GM19351 (cell line): ENCODE results near the gene TAS2R42.

Experiments
- ATAC-seq: cut with Tn5 transposase; IDR thresholded peaks from one replicate; pipeline ENCODE4 v1.9.1; 2021; ENCODE audit warnings: mild to moderate bottlenecking, moderate library complexity; ENCODE audit not compliant: unreplicated experiment

The TAS2R42 gene, protein sequence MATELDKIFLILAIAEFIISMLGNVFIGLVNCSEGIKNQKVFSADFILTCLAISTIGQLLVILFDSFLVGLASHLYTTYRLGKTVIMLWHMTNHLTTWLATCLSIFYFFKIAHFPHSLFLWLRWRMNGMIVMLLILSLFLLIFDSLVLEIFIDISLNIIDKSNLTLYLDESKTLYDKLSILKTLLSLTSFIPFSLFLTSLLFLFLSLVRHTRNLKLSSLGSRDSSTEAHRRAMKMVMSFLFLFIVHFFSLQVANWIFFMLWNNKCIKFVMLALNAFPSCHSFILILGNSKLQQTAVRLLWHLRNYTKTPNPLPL

GRCh38 chr12:11186837-11187236, at the start of gene TAS2R42:
Gene TAS2R42 (minus strand): TSS chr12:11186937. CDS start chr12:11186937, 0 bp downstream.
- no peak for ATAC-seq

DNA sequence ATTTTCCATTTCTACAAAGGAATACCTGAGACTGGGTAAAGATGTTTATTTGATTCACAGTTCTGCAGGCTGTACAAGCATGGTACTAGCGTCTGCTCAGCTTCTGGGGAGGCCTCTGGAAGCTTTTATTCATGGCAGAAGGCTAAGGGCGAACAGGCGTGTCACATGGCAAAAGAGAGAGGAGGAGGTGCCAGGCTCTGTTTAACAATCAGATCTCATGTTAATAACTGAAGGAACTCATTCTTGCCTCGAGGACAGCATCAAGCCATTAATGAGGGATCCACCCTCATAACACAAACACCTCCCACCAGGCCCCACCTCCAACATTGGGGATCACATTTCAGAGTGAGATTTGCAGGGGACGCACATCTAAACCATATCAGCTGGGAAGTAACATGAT, 46.8 kb upstream of the TAS2R42 start:
- ATAC-seq: no peak

DNA sequence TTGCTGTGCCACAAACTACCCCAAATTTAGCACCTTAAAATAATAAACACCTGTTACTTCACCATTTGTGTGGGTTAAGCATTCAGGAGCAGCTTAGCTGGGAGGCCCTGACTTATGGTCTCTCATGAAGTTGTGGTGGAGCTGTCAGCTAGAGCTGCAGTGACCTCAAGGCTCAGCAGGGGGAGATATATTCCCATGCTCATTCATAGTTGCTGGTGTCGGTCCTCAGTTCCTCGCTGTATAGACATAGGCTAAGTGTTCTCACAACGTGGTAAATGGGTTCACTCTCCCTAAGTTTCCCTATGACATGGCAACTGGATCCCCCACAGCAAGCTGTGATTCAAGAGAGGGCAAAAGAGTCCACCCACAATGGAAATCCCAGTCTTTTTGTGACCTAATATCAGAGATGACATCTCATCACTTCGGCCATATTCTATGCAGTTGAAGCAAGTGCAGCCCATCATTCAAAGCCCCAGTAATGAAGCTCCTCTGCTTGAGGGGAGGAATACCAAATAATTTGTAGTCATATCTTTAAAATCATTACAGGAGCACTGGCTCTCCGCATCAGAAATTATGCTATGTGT, 41.7 kb upstream of the TAS2R42 start:
- ATAC-seq: peak; percentile 96

DNA sequence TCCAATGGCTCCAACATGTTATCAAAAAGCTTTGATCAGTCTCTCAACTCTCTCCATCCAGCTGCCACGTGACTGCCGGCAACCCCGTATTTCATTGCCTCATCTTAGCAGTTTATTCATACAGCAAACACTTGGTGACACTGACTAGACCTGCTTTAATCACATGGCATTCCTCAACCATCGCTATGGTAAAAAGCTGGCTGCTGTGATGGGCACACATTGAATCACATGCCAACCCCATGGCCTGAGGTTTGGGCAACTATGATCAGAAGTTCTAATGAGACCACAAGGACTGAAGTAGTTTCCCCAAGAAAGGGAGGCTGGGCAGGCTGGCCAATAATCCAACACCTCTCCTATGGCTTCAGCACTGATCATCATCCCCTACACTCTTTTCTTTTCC, 40.6 kb upstream of the TAS2R42 start:
- ATAC-seq: no peak

DNA sequence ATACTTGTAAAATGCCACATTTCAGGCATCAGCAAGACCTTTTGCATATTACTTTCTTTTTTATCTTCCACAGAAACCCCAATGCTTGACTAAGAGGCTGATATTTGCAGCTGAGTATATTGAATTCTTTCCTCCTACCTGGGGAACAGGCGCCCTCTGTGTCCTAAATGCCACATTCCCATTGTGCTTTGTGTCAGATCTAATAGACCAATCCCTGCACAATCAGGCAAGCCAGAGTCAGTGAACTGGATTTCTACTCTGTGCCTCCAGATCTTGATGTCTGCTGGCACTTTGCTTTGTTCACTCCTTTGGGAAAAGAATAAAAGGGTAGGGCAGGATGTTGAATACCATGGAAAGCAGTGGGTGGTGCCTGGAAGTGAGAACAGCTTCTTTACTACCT, 22.4 kb upstream of the TAS2R42 start:
- no peak for ATAC-seq

DNA sequence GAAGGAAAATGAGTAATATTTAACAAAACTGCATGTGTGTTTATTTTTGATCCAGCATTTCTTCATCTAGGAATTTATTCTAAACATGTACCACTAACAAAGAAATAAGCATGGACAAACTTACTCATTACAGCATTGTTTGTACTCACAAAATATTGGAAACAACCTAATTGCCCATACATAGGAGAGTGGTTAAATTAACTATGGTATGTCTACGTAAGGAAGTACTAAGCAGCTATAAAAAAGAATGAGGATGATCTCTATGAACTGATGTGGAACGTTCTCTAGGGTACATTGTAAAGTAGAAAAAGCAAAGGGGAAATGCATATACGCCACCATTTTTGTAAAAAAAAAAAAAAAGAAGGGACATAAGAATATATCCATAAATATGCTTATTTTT, 17.4 kb upstream of the TAS2R42 start:
- no peak for ATAC-seq

GRCh38 chr12:11202811-11203210, 16.1 kb upstream of the TAS2R42 start:
- no peak for ATAC-seq

- ATAC-seq: no peak
Observed at GRCh38 chr12:11183011-11183410, 3.7 kb downstream of the TAS2R42 start.

DNA sequence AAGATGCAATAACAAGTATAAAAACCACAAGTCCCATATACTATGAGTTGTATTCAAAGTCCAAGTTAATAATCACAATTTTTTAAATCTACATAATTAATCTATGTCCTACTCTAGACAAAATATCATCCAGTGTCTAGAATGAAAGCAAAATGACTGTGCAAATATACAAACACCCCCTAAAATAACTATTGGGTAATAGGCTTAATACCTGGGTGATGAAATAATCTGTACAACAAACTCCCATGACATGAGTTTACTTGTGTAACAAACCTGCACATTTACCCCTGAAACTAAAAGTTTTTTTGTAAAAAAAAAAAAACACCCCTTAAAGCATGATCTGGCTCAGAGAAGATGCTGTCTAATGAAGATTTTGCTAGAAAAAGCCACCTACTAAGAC, 4.2 kb downstream of the TAS2R42 start:
- no peak for ATAC-seq

GRCh38 chr12:11178250-11178649, 8.5 kb downstream of the TAS2R42 start:
- no peak for ATAC-seq

GRCh38 chr12:11174022-11174421, 12.7 kb downstream of the TAS2R42 start:
- no peak for ATAC-seq

- no peak for ATAC-seq
Observed at GRCh38 chr12:11171969-11172675, 14.6 kb downstream of the TAS2R42 start.

DNA sequence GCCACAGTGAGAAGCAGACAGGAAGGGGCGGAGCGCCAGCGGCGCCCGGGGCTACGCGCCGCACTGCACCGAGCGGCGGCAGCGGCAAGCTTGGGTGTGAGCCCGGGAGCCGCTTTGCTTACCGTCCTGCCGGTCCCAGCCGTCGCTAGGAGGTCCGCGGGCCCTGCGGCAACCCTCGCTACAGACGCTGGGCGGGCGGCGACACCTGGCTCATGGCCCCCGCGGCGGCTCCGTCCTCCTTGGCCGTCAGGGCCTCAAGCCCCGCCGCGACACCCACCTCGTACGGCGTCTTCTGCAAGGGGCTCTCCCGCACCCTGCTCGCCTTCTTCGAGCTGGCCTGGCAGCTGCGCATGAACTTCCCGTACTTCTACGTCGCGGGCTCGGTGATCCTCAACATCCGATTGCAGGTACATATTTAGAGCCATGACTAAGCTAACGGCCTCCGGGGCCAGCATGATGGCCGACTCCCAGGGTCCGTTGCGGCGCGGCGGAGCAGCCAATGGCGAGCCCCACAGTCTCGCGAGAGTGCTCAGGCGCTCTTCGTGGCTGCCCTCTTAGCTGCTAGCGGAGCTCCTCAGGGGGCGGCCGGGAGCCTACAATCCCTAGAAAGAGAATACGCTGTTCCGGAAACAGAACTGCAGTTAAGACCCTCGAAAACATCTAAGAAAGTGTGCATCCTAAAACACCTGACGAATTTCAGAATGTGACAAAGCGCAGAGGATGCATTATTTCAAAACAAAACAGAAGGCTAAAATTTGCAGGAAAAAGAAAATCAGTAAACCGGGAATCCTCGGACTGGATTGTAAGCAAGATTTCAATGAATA, 15.4 kb downstream of the TAS2R42 start, which contains the start of gene SMIM10L1:
Gene SMIM10L1 (plus strand): TSS at position 50 of the 824 bp plus-strand sequence. CDS start 163 bp downstream, at position 213.
- peak; percentile 92 for ATAC-seq

- no peak for ATAC-seq
Observed at GRCh38 chr12:11170810-11171144, 16.0 kb downstream of the TAS2R42 start.

- ATAC-seq: no peak
Observed at GRCh38 chr12:11166300-11166699, 20.4 kb downstream of the TAS2R42 start.

GRCh38 chr12:11164384-11164783, 22.4 kb downstream of the TAS2R42 start:
- ATAC-seq: no peak

DNA sequence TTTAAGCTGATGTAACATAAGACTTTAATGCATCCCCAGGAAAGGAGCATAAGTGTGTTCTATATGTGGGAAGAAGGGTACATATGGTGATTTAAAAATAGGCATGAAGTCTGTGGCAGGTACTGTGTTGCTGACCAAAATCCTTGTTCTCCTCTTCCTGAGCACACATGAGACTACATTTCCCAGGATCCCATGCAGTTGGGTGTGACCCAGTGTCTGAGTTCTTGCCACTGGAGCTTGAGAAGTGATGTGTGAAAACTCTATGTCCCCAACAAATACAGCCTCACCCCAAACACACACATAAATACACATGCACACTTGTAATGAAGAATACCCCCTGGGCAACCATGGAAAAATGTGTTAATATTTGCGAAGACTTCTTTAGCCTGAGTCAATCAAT, 24.2 kb downstream of the TAS2R42 start:
- no peak for ATAC-seq

- ATAC-seq: no peak
Observed at GRCh38 chr12:11158885-11159444, 27.8 kb downstream of the TAS2R42 start.

GRCh38 chr12:11154400-11154925, 32.3 kb downstream of the TAS2R42 start:
- ATAC-seq: no peak

GRCh38 chr12:11152725-11153124, 34.0 kb downstream of the TAS2R42 start:
- no peak for ATAC-seq

DNA sequence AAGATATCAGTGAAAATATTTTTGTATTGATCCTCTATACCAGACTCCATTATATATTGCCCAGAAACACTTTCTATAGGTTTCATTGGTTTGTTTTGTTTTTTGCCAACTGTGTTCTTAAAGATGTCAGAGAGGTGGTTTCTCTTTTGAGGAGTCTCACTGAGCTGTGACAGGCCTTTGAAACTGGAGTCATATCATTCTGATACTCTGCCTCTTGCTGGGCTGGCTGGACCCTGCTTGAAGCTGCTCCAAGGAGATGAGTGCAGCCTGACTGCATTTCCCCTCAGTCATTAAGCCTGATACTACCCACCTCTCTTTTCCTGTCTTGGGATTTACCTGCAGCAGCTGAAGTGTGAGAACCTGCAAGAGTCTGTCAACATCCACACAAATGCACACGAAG, 35.9 kb downstream of the TAS2R42 start:
- ATAC-seq: no peak
